ENCODE results near the gene INTS1.

DNA sequence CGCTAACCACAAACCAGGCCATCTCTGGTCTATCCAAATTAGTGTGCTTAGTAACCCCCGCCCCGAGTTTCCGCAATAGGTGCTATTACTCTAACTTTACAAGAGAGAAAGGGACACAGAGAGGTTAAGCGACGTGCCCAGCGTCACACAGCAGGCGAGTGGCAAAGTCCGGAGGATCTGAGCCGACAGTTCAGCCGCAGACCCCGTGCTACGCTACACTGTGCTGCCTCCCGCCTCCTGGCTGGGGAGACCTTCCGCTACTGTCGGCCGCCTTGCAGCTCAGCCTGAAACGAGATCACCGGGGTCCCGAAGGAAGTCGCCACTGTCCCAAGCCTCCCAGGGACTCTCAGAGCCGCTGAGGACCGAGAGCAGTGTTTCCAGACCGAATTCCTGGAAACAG lies 799 bp downstream of the INTS1 start:
- TF ChIP-seq, protein P1, sequence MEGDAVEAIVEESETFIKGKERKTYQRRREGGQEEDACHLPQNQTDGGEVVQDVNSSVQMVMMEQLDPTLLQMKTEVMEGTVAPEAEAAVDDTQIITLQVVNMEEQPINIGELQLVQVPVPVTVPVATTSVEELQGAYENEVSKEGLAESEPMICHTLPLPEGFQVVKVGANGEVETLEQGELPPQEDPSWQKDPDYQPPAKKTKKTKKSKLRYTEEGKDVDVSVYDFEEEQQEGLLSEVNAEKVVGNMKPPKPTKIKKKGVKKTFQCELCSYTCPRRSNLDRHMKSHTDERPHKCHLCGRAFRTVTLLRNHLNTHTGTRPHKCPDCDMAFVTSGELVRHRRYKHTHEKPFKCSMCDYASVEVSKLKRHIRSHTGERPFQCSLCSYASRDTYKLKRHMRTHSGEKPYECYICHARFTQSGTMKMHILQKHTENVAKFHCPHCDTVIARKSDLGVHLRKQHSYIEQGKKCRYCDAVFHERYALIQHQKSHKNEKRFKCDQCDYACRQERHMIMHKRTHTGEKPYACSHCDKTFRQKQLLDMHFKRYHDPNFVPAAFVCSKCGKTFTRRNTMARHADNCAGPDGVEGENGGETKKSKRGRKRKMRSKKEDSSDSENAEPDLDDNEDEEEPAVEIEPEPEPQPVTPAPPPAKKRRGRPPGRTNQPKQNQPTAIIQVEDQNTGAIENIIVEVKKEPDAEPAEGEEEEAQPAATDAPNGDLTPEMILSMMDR (IDR thresholded peaks at IDR 0.05), result no peak
- TF ChIP-seq POLR2A (IDR thresholded peaks at IDR 0.05), result no peak

All from testis (tissue), 2 donors.